NCI-H774 (cell line): ENCODE results near the gene AAR2.

ENCODE experiments used
- DNase-seq: peaks from one replicate; lab custom pipeline; 2025; lab: John Stamatoyannopoulos, UW

AAR2 gene

DNA sequence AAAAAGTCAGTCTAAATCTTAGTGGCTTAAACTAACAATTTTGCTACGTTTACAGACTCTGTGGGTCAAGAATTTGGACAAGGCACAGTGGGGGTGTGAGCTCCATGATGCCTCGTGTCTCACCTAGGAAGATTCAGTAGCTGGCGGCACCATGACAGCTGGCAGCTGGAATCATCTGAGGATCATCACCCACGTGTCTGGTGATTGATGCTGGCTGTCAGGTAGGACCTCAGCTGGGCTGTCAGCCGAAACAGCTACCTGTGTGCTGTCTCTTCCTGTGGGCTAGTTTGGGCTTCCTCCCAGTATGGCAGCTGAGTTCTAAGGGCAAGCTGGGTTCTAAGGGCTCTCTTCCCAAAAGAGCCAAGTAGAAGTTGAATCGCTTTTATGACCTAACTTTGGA is 43.5 kb downstream of the AAR2 start:
- no peak for DNase-seq

DNA sequence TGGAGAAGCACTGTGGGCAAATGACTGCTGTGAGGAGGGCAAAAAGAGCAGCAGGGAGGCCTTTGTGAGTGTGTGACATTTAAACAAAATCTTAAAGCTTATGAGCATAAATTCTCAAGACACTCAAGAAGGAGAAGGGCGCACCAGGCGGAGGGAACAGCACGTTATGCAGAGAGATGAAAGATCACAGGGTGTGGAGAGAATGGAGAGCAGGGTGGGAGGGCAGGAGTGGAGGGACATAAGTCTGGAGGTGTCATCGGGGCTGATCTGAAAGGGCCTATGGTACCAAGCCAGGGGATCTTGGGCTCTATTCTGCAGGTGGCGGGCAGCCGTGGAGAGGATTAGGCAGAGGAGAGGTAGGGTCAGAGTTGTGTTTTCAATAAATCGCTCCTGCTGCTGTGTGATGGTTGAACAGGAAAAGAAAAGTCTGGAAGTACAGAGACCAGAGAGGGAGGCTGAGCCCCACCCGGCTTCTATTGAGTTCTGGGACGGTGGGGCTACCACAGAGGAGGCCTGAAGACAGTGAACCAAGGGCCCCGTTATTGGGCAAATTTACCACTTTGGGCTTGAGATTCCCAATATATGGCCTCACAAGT is 45.6 kb downstream of the AAR2 start:
- DNase-seq = no peak

DNA sequence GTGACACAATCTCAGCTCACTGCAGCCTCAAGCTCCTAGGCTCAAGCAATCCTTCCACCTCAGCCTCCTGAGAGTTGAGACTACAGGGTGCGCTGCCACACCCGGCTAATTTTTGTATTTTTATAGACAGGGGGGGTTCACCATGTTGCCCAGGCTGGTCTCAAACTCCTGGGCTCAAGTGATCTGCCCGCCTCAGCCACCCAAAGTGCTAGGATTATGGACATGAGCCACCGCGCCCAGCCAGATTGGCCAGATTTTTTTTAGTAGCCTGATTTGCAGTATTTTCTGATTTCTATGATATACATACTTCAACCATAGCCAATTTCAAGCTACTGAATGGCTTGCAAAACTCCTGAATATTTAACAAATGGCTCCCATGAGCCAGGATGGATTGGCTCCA is 48.5 kb downstream of the AAR2 start:
- no peak for DNase-seq

DNA sequence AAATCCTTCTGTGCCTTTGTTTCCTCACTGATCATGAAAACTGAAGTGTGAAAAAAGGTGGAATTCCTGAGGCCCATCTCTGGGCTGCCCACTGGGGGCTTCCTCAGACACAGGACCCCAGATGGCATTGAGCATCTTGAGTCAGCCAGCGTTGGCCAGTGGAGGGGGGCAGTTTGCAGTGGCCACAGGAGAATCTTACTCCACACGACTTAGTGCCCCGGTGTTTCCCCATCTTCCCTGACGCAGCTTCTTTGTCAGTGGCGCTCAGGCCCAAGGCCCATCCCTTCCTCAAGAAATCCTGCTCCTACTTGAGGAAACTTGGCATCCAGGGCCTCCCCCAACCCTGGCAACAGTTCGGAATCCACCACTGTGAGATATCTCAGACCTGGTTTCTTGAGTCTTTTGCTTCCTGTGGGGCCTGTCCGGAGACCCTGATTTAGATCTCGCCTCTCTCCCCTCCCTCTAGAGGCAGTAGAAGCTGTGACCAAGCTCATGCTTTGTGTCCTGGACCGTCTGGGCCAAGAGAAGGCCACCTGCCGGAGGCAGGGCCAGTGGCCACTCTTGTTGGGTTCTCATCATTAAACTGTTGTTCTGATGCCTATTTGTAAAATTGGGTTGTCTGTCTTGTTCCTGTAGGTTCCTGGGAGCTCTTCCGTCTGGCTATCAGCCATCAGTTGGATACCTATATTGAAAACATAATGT is 49.6 kb downstream of the AAR2 start:
- no peak for DNase-seq

DNA sequence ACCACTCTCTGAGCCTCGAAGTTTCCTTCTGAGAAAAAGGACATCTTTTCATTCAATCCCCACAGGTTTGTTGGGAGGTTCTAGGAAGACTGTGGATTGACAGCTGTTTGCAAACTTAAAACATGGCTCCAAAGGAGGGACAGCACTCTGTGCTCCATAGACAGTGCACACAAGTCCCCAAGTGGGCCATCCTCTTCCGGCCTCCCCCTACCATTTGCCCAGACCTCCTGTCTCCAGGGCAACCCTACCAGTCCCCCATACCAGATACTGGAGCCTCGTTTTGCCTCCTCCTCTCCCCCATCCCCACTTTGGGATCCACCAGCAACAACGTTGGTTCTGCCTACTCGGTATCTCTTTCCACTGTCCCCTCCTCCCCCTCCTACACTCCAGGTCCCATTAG is 61.4 kb downstream of the AAR2 start:
- DNase-seq = no peak

DNA sequence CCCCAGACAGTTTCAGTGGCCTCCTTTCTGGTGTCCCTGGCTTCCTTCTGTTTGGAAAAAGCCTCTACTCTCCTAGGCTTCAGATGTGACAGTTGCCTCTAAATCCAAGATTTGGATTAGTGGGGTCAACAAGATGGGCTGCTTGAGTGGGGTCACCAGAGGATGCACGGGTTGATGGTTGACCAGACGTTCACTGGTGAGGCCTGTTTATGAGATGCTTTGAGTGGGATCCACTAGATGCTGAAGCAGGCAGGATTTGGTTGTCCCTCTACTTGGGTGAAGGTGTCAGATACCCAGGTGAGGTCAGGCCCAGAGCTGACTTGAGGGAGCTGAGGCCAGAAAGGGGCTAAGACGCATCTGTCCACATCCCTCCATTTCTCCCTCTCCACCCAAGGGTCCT is 61.8 kb downstream of the AAR2 start:
- DNase-seq = no peak

DNA sequence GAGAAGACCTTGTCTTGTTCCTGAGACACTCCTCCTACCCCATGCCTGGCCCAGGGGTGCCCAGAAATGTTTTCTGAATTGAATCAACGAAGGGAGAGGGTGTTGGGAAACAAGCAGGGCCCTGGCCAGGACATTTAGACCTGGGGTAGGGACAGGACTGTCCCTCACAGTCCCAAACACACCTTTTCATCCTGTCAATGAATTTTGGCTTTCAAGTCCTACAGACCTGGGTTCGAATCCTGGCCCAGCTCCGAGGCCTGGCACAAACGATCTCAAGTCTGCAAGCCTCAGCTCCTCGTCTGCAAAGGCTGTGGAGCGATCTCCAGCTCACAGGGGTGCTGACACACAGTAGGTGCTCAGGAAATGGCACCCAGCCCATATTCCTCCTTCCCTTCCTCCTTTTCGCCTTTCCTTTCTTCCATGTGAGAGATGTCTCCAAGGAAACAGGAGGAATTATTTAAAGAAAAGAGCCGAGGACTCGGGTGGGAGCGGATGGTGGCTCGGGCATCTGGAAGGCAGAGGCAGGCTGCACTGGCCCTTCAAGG is 62.6 kb downstream of the AAR2 start:
- no peak for DNase-seq

DNA sequence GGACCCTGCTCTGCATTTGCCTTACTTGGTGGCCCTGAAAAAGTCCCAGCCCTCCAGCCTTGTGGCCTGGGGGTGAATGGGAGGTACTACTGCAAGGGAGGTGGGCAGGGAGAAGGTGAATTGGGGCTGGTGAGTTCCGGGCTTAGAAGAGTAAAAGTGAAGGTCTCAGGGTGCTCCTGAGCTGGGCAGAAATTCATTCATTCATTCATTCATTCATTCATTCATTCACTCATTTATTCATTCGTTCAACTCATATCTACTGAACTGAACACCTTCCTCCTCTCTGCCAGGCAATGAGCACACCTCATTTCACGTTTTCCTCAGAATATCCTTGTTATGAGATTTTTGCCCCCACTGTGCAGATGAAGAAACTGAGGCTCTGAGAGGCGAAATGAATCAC is 63.2 kb downstream of the AAR2 start:
- DNase-seq = no peak

DNA sequence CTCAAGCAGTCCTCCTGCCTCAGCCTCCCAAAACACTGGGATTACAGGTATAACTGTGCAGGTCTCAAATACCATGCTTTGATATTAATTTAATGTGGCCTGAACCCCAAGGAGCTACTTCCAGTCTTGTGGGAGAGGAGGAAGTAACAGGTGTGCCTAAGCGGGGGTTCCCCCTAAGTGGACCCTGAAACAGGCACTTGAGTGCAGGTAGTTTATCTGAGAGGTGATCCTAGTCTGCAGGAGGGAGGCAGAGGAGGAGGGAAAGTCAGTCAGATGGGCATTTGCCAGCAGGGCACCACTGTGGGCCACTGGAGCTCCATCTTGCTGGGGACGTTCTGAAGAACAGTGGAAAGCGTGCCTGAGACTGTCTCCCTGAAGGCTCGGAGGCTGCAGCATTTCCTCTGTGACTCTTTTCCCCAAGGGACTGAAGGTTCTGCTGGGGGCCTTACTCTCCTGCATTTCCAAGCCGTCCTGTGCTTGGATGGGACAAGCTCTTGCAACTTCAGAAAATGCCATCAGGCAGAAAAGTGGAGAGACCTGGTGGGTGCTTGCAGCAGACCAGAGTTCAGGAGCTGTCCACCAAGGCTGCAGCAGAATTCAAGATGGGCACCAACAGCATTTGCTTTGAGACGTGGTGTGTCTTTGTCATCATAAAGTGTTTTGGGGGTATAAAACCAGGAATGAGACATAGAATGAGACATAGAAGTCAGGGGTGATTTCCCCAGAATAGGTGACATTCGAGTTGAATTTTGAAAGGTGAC is 65.3 kb downstream of the AAR2 start:
- no peak for DNase-seq

DNA sequence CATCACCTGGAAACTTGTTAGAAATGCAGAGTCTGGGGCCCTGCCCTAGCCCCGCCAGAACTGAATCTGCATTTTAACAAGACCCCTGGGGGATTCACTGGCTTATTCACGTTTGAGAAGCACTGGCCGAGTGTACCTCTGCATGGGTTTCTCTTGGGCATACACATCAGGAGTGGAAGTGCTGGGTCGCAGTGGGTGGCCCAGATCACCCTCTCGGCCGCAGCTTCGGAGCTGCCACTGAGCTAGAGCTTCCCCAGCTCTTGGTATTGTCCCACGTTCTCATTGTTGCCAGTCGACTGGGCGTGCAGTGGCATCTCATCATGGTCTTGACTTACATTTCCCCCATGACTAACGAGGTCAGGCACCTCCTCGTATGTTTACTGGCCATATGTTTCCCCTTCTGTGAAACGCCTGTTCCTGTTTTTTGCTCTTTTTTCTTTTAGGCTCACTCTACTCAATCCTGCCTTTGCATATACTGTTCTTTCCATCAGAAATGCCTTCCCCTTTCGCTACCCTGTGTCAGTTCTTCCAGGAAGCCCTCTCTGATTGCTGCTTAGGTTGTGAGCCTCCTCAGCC is 66.8 kb downstream of the AAR2 start:
- no peak for DNase-seq

DNA sequence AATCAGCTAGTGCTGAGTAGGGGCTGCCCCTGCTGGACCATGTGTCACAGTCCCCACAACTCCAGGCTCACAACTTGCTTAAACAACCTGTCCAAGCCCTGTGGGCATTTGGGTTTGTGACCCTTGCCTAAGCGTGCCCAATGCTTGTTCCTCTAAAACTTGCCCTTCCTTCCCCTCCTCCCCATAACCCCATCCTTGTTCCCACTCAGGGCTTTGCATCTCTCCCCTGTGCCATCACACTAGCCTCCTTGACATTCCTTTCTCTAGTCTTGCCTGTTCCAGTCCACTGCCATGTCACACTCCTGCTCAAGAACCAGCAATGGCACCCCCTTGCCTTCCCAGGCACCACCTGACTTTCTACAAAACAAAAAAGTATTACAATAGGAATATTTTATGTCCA is 67.6 kb downstream of the AAR2 start:
- no peak for DNase-seq

DNA sequence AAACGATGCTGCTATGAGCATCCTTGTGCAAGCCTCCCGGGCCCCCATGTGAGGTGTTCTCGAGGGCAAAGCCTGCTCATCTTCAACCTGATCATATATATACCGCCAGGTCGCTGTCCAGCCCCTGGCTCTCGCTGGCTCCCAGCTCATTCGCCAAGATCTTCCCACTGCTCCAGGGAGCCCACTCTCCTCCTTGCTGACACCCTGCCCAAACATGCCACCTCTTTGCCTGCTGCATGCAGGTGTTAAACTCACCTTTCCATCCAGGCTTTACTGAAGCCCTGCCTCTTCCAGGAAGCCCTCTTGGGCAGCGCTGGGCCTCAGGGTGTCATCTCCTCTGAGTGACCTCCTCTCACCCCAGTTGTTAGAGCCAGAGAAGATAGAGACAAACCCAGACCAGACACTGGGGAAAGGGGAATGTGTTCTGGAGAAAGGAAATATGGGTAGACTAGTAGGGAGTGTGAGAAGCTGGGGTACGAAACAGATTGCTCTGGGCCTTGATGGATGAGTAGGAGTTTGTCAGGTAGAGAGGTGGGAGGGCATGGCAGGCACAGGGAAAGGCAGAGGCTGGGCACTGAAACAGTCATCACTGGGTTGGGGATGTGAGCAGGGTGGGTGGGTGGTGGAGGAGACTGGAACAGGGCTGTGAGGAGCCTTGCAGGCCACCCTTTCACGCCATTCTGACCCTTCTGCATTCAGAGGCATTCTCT is 68.7 kb downstream of the AAR2 start:
- DNase-seq = no peak

DNA sequence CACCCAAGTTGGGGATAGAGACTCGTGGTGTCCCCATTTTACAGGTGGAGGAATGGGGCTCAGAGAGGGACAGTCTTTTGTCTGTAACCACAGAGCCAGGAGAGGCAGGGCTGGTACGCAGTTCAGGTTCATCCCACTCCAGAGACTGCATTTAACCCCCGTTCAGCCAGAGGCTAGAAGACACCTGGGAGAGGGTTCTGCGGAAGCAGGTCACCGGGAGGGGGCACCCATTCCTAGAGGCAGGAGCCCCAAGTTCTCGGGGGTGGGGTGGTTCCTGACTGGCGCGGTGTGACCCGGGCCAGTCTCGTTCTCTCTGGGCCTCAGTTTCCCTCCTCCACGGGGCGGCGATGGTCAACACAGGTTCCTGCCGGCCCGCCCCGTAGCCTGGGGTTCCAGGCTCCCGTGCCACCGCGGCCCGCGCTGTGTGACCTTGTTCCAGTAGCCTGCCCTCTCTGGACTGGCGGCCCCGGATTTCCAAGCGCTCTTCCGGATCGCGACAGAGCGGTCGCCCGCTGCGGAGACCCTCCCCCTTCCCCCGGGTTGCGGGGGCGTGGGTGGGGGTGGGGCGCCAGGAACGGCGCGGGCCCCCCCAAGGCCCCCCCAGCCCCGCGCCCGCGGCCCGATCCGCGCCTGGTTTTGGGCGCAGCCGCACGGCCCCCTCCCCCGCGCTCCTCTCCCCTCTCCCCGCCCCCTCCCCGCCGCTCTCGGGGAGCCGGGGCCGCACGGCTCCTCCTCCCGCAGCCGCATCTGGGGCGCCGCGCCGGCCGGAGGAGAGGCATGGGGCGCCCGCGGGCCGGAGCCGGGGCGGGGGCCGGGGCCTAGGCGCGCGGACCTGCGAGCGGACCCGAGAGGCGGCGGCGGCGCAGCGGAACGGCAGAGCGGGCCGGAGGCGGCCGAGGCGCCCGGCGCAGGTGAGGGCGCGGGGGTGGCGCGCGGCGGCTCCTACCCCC is 69.6 kb downstream of the AAR2 start, which contains the start of gene DLGAP4:
DLGAP4 (plus strand) TSS at position 738 of the 950 bp plus-strand sequence. CDS start 125,379 bp downstream, outside the sequence.
- DNase-seq = no peak
